Neutrophil (primary cell): ENCODE data around the gene COX7B2.

Experiments used
- H3K27ac ChIP-seq: fragments of 200-600 bp; sonication (generic); 2 replicates; pipeline ENCODE4 v1.5.1; 2016; ENCODE audit warnings: mild to moderate bottlenecking, moderate library complexity
- H3K27me3 ChIP-seq: fragments of 200-600 bp; sonication (generic); 2 replicates; pipeline ENCODE4 v1.6.0; 2016; ENCODE audit warnings: mild to moderate bottlenecking
- H3K36me3 ChIP-seq: fragments of 200-600 bp; sonication (generic); 2 replicates; pipeline ENCODE4 v1.5.1; 2017
- H3K4me1 ChIP-seq, 2 experiments: fragments of 200-600 bp in 1 of 2; sonication (generic) in 1 of 2; 1 replicate in 1 of 2; 2 replicates in 1 of 2; pipeline versions ENCODE4 v1.5.1 to v1.6.1; 2013 to 2016; ENCODE audit warnings: low read depth in 1 of 2, low read length in 1 of 2, mild to moderate bottlenecking in 1 of 2, moderate library complexity in 1 of 2; ENCODE audit not compliant: control insufficient read depth in 1 of 2, insufficient read depth in 1 of 2
- H3K4me3 ChIP-seq, 2 experiments: fragments of 200-600 bp in 1 of 2; sonication (generic) in 1 of 2; 1 replicate in 1 of 2; 2 replicates in 1 of 2; pipeline ENCODE4 v1.5.1; 2013 to 2016; ENCODE audit warnings: low read depth in 1 of 2, low read length in 1 of 2, mild to moderate bottlenecking in 1 of 2, moderate library complexity in 1 of 2
- H3K9me3 ChIP-seq: fragments of 200-600 bp; sonication (generic); 2 replicates; pipeline ENCODE4 v1.5.1; 2016
- CTCF ChIP-seq: fragments of 200-600 bp; sonication (generic); IDR thresholded peaks from 2 replicates; pipeline ENCODE4 v1.5.1; 2016; ENCODE audit warnings: antibody characterized with exemption

Gene COX7B2

DNA sequence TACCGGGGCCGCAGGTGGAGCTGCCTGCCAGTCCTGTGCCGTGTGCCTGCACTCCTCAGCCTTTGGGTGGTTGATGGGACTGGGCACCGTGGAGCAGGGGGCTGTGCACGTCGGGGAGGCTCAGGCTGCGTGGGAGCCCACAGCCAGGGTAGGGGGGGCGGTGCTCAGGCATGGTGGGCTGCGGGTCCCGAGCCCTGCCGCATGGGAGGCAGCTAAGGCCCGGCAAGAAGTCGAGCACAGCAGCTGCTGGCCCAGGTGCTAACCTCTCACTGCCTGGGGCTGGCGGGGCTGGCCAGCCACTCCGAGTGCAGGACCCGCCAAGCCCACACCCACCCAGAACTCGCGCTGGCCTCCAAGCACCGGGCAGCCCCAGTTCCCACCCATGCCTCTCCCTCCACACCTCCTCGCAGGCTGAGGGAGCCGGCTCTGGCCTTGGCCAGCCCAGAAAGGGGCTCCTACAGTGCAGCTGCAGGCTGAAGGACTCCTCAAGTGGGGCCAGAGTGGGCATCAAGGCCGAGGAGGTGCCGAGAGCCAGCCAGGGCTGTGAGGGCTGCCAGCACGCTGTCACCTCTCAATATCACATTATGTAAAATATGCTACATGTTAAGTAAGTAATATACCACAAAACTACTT lies 104.1 kb downstream of the COX7B2 start:
- H3K36me3 ChIP-seq, result no peaks in the 10 kb centered on the region
- no peaks in the 10 kb centered on the region for H3K27me3 ChIP-seq
- no peak overlapping the region for H3K4me3 ChIP-seq
- no peak overlapping the region for H3K27ac ChIP-seq
- no peaks in the 10 kb centered on the region for H3K4me1 ChIP-seq
- TF ChIP-seq CTCF, result no peak
- H3K9me3 ChIP-seq, result no peaks in the 10 kb centered on the region

DNA sequence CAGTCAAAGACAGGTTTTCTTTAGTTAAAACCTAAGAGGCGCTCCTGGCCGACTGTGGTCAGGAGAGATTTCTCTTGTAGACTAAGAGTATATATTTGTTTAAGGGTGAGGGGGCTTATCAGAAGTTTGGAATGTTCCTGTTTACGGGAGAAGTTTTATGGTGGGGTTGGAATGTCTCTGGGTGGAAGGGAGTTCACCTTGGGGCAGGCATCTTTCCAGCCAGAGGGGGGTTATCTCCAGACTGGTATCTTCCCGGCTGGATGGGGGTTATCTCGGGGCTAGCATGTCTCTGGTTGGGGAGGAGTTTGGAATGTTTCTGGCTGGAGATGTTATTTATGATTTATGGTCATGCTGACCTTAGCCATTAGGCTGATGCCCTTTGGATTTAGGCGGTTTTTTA lies 116.0 kb downstream of the COX7B2 start:
- no peaks in the 10 kb centered on the region for H3K27me3 ChIP-seq
- TF ChIP-seq CTCF, result no peak
- no peaks in the 10 kb centered on the region for H3K36me3 ChIP-seq
- H3K4me3 ChIP-seq, result no peak overlapping the region
- H3K4me1 ChIP-seq, result no peaks in the 10 kb centered on the region
- no peak overlapping the region for H3K27ac ChIP-seq
- no peaks in the 10 kb centered on the region for H3K9me3 ChIP-seq

- Histone ChIP-seq H3K4me3 (no peak overlapping the region), H3K27ac (no peak overlapping the region), H3K4me1 (no peaks in the 10 kb centered on the region), H3K27me3 (no peaks in the 10 kb centered on the region), H3K36me3 (no peaks in the 10 kb centered on the region), H3K9me3 (no peaks in the 10 kb centered on the region)
- TF ChIP-seq CTCF, result no peak
These were observed 127.5 kb downstream of the COX7B2 start for GRCh38 chr4:46781434-46782092.

DNA sequence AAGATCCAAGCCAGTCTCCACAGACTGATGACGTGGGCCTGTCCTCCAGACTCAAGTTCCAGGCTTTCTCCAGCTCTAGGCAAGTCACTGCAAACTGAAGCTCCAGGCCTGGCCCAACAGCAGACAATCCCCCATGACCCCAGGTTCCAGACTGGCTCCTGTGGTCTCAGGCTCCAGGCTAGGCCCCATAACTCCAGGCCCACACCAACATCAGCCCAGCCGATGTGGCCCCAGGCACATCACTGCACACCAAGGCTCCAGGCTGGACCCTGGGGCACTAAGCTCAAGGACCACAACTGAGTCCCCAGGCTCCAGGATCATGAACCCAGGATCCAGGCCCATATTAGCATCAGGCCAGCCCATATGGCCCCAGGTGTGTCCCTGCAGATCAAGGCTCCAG lies 143.6 kb downstream of the COX7B2 start:
- no peak overlapping the region for H3K4me3 ChIP-seq
- H3K27ac ChIP-seq, result no peak overlapping the region
- H3K27me3 ChIP-seq, result no peaks in the 10 kb centered on the region
- TF ChIP-seq CTCF, result no peak
- no peaks in the 10 kb centered on the region for H3K9me3 ChIP-seq
- no peaks in the 10 kb centered on the region for H3K4me1 ChIP-seq
- no peaks in the 10 kb centered on the region for H3K36me3 ChIP-seq

GRCh38 chr4:46730075-46730474 lies 179.0 kb downstream of the COX7B2 start:
- Histone ChIP-seq H3K4me1 (no peaks in the 10 kb centered on the region), H3K36me3 (no peaks in the 10 kb centered on the region), H3K9me3 (no peaks in the 10 kb centered on the region), H3K27me3 (no peaks in the 10 kb centered on the region), H3K4me3 (no peak overlapping the region), H3K27ac (no peak overlapping the region)
- TF ChIP-seq CTCF, result no peak
